ENCODE results near the gene LRRC3. TPM values are rescaled to one million over a fixed set of nuclear protein-coding genes. Genes with fewer than 3 reads are reported as not detected.

LRRC3 gene, protein sequence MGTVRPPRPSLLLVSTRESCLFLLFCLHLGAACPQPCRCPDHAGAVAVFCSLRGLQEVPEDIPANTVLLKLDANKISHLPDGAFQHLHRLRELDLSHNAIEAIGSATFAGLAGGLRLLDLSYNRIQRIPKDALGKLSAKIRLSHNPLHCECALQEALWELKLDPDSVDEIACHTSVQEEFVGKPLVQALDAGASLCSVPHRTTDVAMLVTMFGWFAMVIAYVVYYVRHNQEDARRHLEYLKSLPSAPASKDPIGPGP
- total RNA-seq = 1 to 10 TPM in 3 of 5 experiments, under 1 TPM in 2; 0.79 to 3.3 (median 1.0) TPM
- polyA plus RNA-seq = under 1 TPM; 0.06 to 0.66 TPM
- total RNA-seq = 0.94 reads per million

DNA sequence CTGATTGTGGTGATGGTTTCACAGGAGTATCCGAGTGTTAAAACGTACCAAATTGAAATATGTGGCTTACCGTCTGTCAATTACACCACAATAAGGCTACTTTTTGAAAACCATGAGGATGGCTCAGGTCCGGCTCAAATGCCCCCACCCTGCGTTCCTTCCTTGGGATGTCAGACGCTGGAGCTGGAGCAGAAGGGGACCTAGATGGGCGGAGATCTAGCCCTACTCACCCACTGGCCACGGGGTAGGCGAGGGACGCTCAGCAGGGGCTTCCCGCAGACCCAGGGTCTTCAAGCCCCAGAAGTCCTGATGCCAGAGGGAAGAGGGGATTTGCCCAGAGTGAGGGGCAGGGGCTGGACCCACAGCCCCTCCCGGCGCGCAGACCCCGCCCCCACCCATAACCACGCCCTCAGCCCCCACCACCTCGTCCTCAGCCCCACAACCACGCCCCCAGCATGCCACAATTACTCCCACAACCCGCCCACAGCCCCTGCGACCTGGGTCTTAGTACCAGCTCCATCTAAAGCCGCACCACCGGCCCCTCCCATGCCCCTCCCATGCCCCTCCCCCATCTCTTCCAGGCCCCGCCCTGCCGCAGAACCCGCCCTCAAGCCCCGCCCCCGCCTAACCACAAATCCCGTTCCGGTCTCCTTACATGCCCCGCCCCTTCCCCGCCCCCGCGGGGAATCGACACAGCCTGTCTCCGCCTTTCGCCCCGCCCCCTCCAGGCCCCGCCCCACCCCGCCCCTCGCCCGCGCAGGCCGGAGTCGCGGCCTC is at the start of gene LRRC3:
TSS of gene LRRC3 (plus strand) at position 764 of the 777 bp plus-strand sequence. CDS start 1,135 bp downstream, outside the sequence.
- H3K9me3 Mint-ChIP-seq = peaks cover 0 to 14% (median 5%) of the 10 kb centered on the region in 11 donors
- ChIA-PET CTCF (no interaction called here), POLR2A (no interaction called here)
- Histone ChIP-seq H3K4me1 (ENCODE audit: control insufficient read depth in 2 of 2, insufficient read depth in 2 of 2, low read length in 2 of 2) (peaks cover 0 to 6% of the 10 kb centered on the region in 2 donors), H3K4me3 (ENCODE audit: low read length) (peak within 1 kb of the TSS; percentile 60), H3K27ac (ENCODE audit: low read depth, low read length) (peak within 1 kb of the TSS; percentile 55), H3K27me3 (ENCODE audit: control insufficient read depth in 2 of 2, insufficient read depth in 2 of 2, low read length in 2 of 2) (no peaks in the 10 kb centered on the region), H3K9me3 (ENCODE audit: control insufficient read depth in 2 of 3, low read length in 3 of 3) (no peaks in the 10 kb centered on the region), H3K36me3 (ENCODE audit: control insufficient read depth in 2 of 3, insufficient read depth in 3 of 3, low read length in 3 of 3) (no peaks in the 10 kb centered on the region)
- peaks cover 0 to 3% (median 0%) of the 10 kb centered on the region in 5 donors for H3K36me3 Mint-ChIP-seq
- peak within 1 kb of the TSS; percentile 68 to 84 (median 77) for H3K4me3 Mint-ChIP-seq
- peaks cover 0 to 10% (median 6%) of the 10 kb centered on the region in 7 donors for H3K4me1 Mint-ChIP-seq
- ATAC-seq = peak; percentile 91
- DNase-seq = peak; percentile 61 to 82 (median 81)
- H3K27me3 Mint-ChIP-seq = peaks cover 0 to 33% (median 12%) of the 10 kb centered on the region in 5 donors
- H3K27ac Mint-ChIP-seq = peak within 1 kb of the TSS in 4 of 9 donors; percentile 1 to 60 (median 54)
- intact Hi-C loops (cut with micrococcal nuclease) = loop anchor here (1.0 to 5.0 kb wide), 6 partner anchors 27 to 1483 kb away; partner anchors contain the start of genes CFAP410 (in 1 of the 2), PFKL (in 1 of the 2), PKNOX1 (in 1 of the 2) and TRAPPC10 (in 1 of the 2)

DNA sequence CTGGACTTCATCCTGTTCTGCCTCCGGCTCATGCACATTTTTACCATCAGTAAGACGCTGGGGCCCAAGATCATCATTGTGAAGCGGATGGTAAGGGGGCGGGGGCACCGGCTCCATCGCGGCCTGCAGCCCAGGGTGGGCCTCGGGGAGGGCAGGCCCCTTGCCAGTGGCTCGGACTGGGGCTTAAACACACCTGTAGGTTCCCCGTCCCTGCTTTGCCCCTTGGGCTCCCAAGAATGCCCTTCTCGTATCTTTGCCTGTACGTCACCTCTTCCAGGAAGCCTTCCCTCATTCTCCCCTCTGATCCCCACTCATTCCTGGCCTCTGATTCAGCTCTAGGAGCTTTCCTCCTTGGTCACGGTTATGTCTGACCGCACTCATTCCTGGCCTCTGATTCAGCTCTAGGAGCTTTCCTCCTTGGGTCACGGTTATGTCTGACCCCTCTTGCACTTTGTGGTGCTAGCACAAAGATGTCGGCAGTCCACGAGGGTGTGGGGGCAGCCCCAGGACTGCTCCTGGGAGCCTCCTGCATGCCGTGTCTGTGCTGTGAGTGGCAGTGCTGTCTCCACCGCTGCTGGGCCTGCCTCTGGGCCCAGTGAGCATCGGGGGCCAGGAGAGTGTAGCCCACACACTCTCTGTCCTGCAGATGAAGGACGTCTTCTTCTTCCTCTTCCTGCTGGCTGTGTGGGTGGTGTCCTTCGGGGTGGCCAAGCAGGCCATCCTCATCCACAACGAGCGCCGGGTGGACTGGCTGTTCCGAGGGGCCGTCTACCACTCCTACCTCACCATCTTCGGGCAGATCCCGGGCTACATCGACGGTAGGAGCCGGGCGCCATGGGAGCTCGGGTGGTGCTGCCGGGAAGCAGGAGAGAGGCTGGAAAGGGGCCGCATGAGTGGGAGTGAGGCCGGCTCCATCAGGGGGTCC is 49.1 kb upstream of the LRRC3 start:
- no peaks in the 10 kb centered on the region for H3K27me3 Mint-ChIP-seq
- peaks cover 0 to 4% (median 0%) of the 10 kb centered on the region in 3 experiments for H3K36me3 ChIP-seq (ENCODE audit: control insufficient read depth in 2 of 3, insufficient read depth in 3 of 3, low read length in 3 of 3)
- peaks cover 0 to 17% (median 3%) of the 10 kb centered on the region in 11 donors for H3K9me3 Mint-ChIP-seq
- intact Hi-C loops (cut with micrococcal nuclease) = loop anchor here in 1 of 2 donors (2.0 kb wide), 1 partner anchor 47 kb away; no protein-coding TSS in a partner anchor
- ChIA-PET POLR2A (interaction anchor here (0.6 kb wide), 1 partner anchor 13 kb away, joined by 3 read pairs; no protein-coding TSS in a partner anchor), CTCF (no interaction called here)
- H3K36me3 Mint-ChIP-seq = peaks cover 0 to 48% (median 5%) of the 10 kb centered on the region in 5 donors
- H3K27me3 ChIP-seq (ENCODE audit: control insufficient read depth in 2 of 2, insufficient read depth in 2 of 2, low read length in 2 of 2) = no peaks in the 10 kb centered on the region
- H3K4me1 ChIP-seq (ENCODE audit: control insufficient read depth in 2 of 2, insufficient read depth in 2 of 2, low read length in 2 of 2) = no peaks in the 10 kb centered on the region
- ATAC-seq = no peak
- H3K9me3 ChIP-seq (ENCODE audit: control insufficient read depth in 2 of 3, low read length in 3 of 3) = no peaks in the 10 kb centered on the region
- no peak overlapping the region for H3K4me3 ChIP-seq (ENCODE audit: low read length)
- peaks cover 0 to 5% (median 4%) of the 10 kb centered on the region in 7 donors for H3K4me1 Mint-ChIP-seq
- H3K27ac Mint-ChIP-seq = peak overlapping the region in 3 of 9 donors; percentile 18 to 63 (median 52)
- H3K4me3 Mint-ChIP-seq = no peak overlapping the region
- no peak overlapping the region for H3K27ac ChIP-seq (ENCODE audit: low read depth, low read length)
- DNase-seq = no peak

DNA sequence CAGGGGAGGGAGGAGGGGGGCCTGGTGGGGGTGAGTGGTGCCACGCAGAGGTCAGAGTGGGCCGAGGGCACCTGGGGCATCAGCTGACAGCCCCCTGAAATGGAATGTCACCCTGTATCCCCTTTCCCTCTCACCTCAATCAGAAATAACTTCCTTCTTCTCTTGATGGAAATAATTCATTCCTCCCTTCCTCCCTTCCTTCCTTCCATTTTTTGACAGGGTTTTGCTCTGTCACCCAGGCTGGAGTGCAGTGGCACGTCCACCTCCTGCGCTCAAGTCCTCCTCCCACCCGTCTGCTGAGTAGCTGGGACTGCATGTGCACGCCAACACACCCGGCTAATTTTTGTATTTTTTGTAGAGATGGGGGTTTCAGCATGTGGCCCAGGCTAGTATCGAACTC is 48.4 kb upstream of the LRRC3 start:
- Mint-ChIP-seq H3K27me3 (no peaks in the 10 kb centered on the region), H3K9me3 (peaks cover 0 to 17% (median 3%) of the 10 kb centered on the region in 11 donors), H3K27ac (peak overlapping the region; percentile 45 to 95 (median 81)), H3K4me1 (peaks cover 0 to 5% (median 4%) of the 10 kb centered on the region in 7 donors), H3K4me3 (no peak overlapping the region), H3K36me3 (peaks cover 0 to 50% (median 5%) of the 10 kb centered on the region in 5 donors)
- H3K9me3 ChIP-seq (ENCODE audit: control insufficient read depth in 2 of 3, low read length in 3 of 3) = no peaks in the 10 kb centered on the region
- peaks cover 0 to 4% (median 0%) of the 10 kb centered on the region in 3 experiments for H3K36me3 ChIP-seq (ENCODE audit: control insufficient read depth in 2 of 3, insufficient read depth in 3 of 3, low read length in 3 of 3)
- no peaks in the 10 kb centered on the region for H3K27me3 ChIP-seq (ENCODE audit: control insufficient read depth in 2 of 2, insufficient read depth in 2 of 2, low read length in 2 of 2)
- H3K27ac ChIP-seq (ENCODE audit: low read depth, low read length) = no peak overlapping the region
- ChIA-PET CTCF (interaction anchor here (0.6 kb wide), 1 partner anchor 12 kb away, joined by 5 read pairs; no protein-coding TSS in a partner anchor), POLR2A (interaction anchor here (0.6 kb wide), 1 partner anchor 14 kb away, joined by 3 read pairs; no protein-coding TSS in a partner anchor)
- intact Hi-C loops (cut with micrococcal nuclease) = no loop called here
- no peaks in the 10 kb centered on the region for H3K4me1 ChIP-seq (ENCODE audit: control insufficient read depth in 2 of 2, insufficient read depth in 2 of 2, low read length in 2 of 2)
- ATAC-seq (no peak), DNase-seq (no peak)
- H3K4me3 ChIP-seq (ENCODE audit: low read length) = no peak overlapping the region

DNA sequence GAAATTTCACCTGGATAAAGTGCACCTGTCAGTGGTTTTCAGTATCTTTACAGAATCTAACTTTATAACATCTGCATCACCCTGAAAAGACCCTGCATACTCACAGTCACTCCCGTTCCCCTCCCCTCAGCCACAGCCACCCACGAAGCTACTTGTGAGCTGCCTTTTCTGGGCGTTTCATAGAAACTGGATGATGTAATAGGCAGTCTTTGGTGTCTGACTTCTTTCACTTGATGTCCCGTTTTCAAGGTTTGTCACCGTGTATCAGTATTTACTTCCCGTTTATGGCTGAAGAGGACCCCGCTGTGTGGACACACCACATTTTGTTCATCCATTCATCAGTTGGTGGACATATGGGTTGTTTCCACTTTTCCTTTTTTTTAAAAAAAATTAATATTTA is 47.8 kb upstream of the LRRC3 start:
- Histone ChIP-seq H3K9me3 (ENCODE audit: control insufficient read depth in 2 of 3, low read length in 3 of 3) (no peaks in the 10 kb centered on the region), H3K4me1 (ENCODE audit: control insufficient read depth in 2 of 2, insufficient read depth in 2 of 2, low read length in 2 of 2) (no peaks in the 10 kb centered on the region), H3K4me3 (ENCODE audit: low read length) (no peak overlapping the region), H3K27ac (ENCODE audit: low read depth, low read length) (no peak overlapping the region), H3K36me3 (ENCODE audit: control insufficient read depth in 2 of 3, insufficient read depth in 3 of 3, low read length in 3 of 3) (peaks cover 0 to 4% (median 0%) of the 10 kb centered on the region in 3 experiments), H3K27me3 (ENCODE audit: control insufficient read depth in 2 of 2, insufficient read depth in 2 of 2, low read length in 2 of 2) (no peaks in the 10 kb centered on the region)
- no peaks in the 10 kb centered on the region for H3K27me3 Mint-ChIP-seq
- DNase-seq (peak in 2 of 9 donors; percentile 24 to 36), ATAC-seq (no peak)
- intact Hi-C loops (cut with micrococcal nuclease) = no loop called here
- POLR2A ChIA-PET = interaction anchor here (0.7 kb wide), 1 partner anchor 347 kb away, joined by 6 read pairs; no protein-coding TSS in a partner anchor
- CTCF ChIA-PET = interaction anchor here (0.6 kb wide), 1 partner anchor 13 kb away, joined by 5 read pairs; no protein-coding TSS in a partner anchor
- peaks cover 0 to 17% (median 3%) of the 10 kb centered on the region in 11 donors for H3K9me3 Mint-ChIP-seq
- H3K36me3 Mint-ChIP-seq = peaks cover 0 to 54% (median 6%) of the 10 kb centered on the region in 5 donors
- H3K27ac Mint-ChIP-seq = peak overlapping the region in 8 of 9 donors; percentile 42 to 95 (median 84)
- peaks cover 0 to 5% (median 4%) of the 10 kb centered on the region in 7 donors for H3K4me1 Mint-ChIP-seq
- H3K4me3 Mint-ChIP-seq = no peak overlapping the region

DNA sequence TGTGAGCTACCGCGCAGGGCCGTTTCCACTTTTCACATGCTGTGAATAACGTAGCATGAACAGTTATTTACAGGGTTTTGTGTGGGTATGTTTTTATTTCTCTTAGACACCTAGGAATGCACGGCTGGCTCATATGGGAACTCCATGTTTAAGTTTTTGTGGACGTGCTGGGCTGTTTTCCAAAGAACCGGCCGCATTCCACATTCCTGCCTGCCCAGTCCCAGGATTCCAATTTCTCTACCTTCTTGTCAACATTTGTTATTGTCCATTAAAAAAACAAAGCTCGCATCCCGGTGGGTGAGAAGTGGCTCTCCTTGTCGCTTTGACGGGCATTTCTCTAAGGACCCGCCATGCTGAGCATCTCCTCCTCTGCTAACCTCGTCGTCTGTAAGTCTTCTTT is 47.1 kb upstream of the LRRC3 start:
- Mint-ChIP-seq H3K4me3 (no peak overlapping the region), H3K4me1 (peaks cover 0 to 6% (median 4%) of the 10 kb centered on the region in 7 donors), H3K27me3 (no peaks in the 10 kb centered on the region), H3K9me3 (peaks cover 0 to 17% (median 4%) of the 10 kb centered on the region in 11 donors), H3K27ac (peak overlapping the region in 6 of 9 donors; percentile 47 to 80 (median 64)), H3K36me3 (peaks cover 0 to 58% (median 8%) of the 10 kb centered on the region in 5 donors)
- DNase-seq = no peak
- ChIA-PET POLR2A (no interaction called here), CTCF (no interaction called here)
- ATAC-seq = no peak
- H3K4me3 ChIP-seq (ENCODE audit: low read length) = no peak overlapping the region
- no peaks in the 10 kb centered on the region for H3K27me3 ChIP-seq (ENCODE audit: control insufficient read depth in 2 of 2, insufficient read depth in 2 of 2, low read length in 2 of 2)
- intact Hi-C loops (cut with micrococcal nuclease) = no loop called here
- no peaks in the 10 kb centered on the region for H3K9me3 ChIP-seq (ENCODE audit: control insufficient read depth in 2 of 3, low read length in 3 of 3)
- H3K4me1 ChIP-seq (ENCODE audit: control insufficient read depth in 2 of 2, insufficient read depth in 2 of 2, low read length in 2 of 2) = no peaks in the 10 kb centered on the region
- H3K27ac ChIP-seq (ENCODE audit: low read depth, low read length) = no peak overlapping the region
- H3K36me3 ChIP-seq (ENCODE audit: control insufficient read depth in 2 of 3, insufficient read depth in 3 of 3, low read length in 3 of 3) = peaks cover 0 to 4% (median 0%) of the 10 kb centered on the region in 3 experiments

Measured in naive thymus-derived CD4-positive, alpha-beta T cell (primary cell).